ENCODE data around the gene TEX55.
"Not testable (repeated sequence)": the region's sequence is repeated elsewhere in the genome, so short reads cannot be mapped to it uniquely, and the experiment has no call there.

Gene TEX55

GRCh38 chr3:119145500-119146167 is at the start of gene TEX55:
TSS of gene TEX55 (plus strand) at chr3:119146165. CDS start at chr3:119146190, 25 bp downstream.
- peak; percentile 6 for DNase-seq

GRCh38 chr3:119098003-119098402 is 48.0 kb upstream of the TEX55 start:
- DNase-seq, result no peak

GRCh38 chr3:119098619-119099222 is 47.2 kb upstream of the TEX55 start:
- peak; percentile 6 for DNase-seq

GRCh38 chr3:119099785-119100184 is 46.2 kb upstream of the TEX55 start:
- no peak for DNase-seq

GRCh38 chr3:119104031-119104430 is 41.9 kb upstream of the TEX55 start:
- no peak for DNase-seq

- DNase-seq, result not testable (repeated sequence)
These were observed 27.6 kb upstream of the TEX55 start for GRCh38 chr3:119118330-119118729.

GRCh38 chr3:119120480-119120879 is 25.5 kb upstream of the TEX55 start:
- DNase-seq, result no peak

- DNase-seq, result no peak
These were observed 23.6 kb upstream of the TEX55 start for GRCh38 chr3:119122350-119122749.

GRCh38 chr3:119125342-119125741 is 20.6 kb upstream of the TEX55 start:
- DNase-seq, result no peak

GRCh38 chr3:119125742-119126504 is 20.0 kb upstream of the TEX55 start:
- no peak for DNase-seq

GRCh38 chr3:119130291-119130690 is 15.7 kb upstream of the TEX55 start:
- DNase-seq, result not testable (repeated sequence)

GRCh38 chr3:119132291-119132690 is 13.7 kb upstream of the TEX55 start:
- not testable (repeated sequence) for DNase-seq

- not testable (repeated sequence) for DNase-seq
These were observed 6.6 kb upstream of the TEX55 start for GRCh38 chr3:119139360-119139759.

GRCh38 chr3:119140466-119140865 is 5.5 kb upstream of the TEX55 start:
- no peak for DNase-seq

- DNase-seq, result no peak
These were observed 851 bp upstream of the TEX55 start for GRCh38 chr3:119145128-119145499.

GRCh38 chr3:119146578-119147375 is 812 bp downstream of the TEX55 start:
- DNase-seq, result no peak

GRCh38 chr3:119147494-119147893 is 1.5 kb downstream of the TEX55 start:
- no peak for DNase-seq

- no peak for DNase-seq
These were observed 2.7 kb downstream of the TEX55 start for GRCh38 chr3:119148493-119149180.

GRCh38 chr3:119149484-119149883 is 3.5 kb downstream of the TEX55 start:
- no peak for DNase-seq

- no peak for DNase-seq
These were observed 10.9 kb downstream of the TEX55 start for GRCh38 chr3:119156868-119157267.

GRCh38 chr3:119157971-119158370 is 12.0 kb downstream of the TEX55 start:
- no peak for DNase-seq

- no peak for DNase-seq
These were observed 14.4 kb downstream of the TEX55 start for GRCh38 chr3:119160361-119160760.

GRCh38 chr3:119160815-119161214 is 14.8 kb downstream of the TEX55 start:
- no peak for DNase-seq

All from NCI-H1694 (cell line).